ENCODE measurements around the gene TBC1D23. TPM values are rescaled to one million over a fixed set of nuclear protein-coding genes. Genes with fewer than 3 reads are reported as not detected.
"Not testable (repeated sequence)": the region's sequence is repeated elsewhere in the genome, so short reads cannot be mapped to it uniquely, and the experiment has no call there.

Gene TBC1D23
- polyA plus RNA-seq (ENCODE audit: insufficient read length), result 28.1 TPM

DNA sequence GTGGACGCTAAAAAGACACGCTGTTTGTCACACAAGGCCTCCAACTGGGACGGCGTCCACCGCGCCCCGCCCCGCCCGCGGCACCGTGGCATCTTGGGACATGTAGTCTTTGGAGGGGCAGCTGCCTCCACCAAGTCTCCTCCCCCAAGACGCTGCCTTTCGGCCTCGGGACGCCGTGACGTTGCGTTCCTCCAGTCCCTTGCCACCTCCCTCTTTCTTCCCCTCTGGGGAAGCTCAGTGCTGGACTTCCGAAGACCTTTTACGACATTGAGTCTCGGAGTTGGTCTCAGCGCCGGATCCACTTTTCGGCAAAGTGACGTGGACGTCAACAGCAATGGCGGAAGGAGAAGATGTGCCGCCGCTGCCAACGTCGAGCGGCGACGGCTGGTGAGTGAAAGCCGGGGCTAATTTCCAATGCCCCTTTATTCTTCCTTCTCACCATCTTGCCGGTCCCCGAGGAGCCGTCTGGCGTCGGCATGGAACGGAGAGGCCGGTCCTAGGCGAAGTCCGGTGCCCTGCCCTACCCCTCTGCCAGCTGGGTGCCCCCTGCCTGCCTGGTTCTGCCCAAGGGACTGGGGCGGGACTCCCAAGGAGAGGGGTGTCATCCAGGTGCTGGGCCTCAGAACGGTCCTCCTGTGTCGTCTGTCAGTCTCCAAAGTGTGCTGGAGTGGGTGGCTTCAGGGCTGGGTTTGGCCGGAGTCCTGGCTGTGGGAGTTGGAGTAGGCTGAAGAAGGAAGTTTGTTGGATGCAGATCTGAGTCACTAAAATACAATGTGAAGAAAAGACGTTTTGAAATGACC, at the start of gene TBC1D23:
Gene TBC1D23 (plus strand): TSS at position 308 of the 800 bp plus-strand sequence. CDS start 27 bp downstream, at position 335.
- peak; percentile 99 for DNase-seq (ENCODE audit: low read depth)

DNA sequence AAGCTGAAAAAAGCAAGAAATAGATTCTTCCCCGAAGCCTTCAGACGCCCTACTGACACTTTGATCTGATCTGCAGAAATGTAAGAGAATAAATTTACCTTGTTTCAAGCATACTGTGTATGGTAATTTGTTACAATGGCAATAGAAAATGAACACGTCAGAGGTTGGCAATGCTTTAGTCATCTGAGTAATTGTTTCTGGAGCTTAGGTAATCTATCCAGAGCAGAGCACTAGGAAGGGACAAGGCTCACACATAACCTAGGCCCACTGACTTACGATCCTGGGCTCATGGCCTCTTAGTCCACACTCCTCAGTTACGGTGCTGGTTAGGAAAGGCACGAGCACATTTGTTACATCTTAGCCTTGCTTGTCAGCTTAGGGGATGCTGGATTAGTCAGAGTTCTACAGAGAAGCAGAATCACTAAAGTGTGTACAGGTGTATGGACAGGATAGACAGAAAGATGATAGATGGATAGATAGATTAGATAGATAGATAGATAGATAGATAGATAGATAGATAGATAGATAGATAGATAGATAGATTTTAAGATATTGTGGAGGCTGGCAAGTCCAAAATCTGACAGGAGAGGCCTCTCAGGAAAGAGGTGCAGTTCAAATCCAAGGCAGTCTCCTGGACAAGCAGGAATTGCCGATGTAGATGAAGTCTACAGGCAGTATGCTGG, 46.8 kb upstream of the TBC1D23 start:
- DNase-seq (ENCODE audit: low read depth), result no peak

DNA sequence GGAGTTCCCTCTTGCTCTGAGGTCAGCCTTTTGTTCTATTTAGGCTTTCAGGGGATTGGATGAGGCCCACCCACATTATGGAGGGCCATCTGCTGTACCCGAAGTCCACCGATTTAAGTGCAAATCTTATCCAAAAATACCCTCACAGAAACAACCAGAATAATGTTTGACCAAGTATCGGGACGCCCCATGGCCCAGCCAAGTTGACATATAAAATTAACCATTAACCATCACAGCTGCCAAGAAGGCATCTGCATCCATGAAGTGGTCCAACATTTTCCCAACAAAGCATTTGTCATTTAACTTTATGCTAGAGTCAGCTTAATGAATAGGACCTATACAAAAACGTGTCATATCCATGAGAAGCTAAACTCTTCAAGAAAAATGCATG, 46.2 kb upstream of the TBC1D23 start:
- no peak for DNase-seq (ENCODE audit: low read depth)

DNA sequence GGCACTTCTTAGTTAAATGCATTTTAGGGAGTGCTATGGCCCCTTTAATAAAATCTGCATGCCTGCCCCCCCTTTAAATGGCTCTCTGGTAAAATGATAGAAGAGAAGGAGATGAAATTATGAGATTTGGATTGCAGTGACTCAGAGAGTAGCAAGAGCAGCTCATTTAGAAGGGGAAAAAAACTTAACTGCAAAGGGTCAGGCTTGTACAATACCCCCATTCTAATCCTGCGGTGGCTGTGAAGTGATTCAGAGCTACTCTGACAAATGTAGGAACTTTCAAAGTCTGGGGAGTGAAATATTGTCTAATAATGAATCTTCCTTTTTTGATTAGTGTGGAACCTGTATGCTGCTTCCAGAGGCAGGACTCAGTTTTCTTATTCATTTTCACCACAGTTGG, 44.1 kb upstream of the TBC1D23 start:
- no peak for DNase-seq (ENCODE audit: low read depth)

DNA sequence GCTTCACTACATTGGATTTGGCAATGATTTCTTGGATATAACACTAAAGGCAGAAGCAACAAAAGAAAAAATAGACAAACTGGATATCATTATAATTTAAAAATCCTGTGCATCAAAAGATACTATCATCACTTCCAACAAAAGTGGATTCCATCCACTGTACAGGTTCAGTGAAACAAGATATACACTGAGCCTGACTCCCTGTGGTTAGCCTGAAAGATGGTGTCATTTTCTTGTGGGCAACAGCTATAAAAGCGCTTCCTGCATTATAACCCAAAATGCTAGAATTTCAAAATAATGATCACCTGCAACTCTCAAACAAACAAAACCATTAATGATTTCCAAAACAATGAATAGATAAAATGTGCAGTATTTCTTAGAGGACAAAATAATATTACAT, 39.6 kb upstream of the TBC1D23 start:
- no peak for DNase-seq (ENCODE audit: low read depth)

DNA sequence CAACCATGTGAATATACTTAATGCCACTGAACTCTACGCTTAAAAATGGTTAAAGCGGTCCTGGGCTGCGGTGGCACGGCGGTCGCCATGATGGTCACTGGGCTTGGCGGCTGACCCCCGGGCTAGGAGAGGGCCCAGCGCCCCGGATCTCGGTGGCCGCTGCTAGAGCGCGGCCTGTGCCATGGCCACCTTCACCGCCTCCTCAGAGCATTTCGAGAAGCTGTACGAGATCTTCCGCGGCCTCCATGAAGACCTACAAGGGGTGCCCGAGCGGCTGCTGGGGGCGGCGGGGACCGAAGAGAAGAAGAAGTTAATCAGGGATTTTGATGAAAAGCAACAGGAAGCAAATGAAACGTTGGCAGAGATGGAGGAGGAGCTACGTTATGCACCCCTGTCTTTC, 35.6 kb upstream of the TBC1D23 start:
- no peak for DNase-seq (ENCODE audit: low read depth)

DNA sequence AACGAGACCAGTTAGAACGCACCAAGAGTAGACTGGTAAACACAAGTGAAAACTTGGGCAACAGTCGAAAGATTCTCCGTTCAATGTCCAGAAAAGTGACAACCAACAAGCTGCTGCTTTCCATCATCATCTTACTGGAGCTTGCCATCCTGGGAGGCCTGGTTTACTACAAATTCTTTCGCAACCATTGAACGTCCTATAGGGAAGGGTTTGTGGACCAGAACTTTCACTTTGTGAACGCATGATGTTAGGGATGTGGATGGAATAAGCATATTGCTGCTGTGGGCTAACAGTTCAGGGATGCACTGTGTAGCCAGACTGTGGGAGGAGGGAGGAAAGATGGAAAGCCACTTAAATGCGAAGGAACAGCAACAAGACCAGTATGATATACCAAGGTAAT, 34.9 kb upstream of the TBC1D23 start:
- no peak for DNase-seq (ENCODE audit: low read depth)

DNA sequence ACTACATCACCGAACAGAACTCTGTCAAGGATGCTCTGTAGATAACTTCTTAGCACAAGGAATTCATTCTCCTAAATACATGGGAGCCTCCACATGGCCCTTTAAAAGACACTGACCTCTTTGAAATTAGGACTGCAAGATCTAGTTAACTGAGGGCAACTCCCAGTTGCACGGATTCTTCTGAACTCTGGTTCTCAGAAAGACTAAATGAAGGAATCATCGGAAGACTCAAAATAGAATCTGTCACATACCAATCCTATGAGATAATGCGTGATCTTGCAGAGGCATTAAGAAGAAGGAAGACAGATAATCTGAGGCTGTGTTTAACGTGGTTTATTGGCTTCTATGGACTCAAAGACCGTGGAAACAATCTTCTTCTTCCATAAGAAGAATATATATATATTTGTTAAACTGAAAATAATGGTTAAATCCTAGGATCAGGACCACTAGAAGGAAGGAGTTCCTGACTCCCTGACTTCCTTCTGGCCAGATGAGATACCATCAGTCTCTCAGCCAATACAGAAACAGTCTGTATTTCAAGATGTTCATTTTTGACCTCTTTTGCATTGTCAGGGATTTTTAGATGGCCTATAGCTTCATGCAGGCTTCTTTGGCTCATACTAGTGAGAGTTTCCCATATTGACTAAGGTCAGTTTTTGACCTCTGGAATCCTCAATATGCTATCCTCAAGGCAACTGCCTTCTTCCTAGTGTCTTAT, 33.9 kb upstream of the TBC1D23 start:
- no peak for DNase-seq (ENCODE audit: low read depth)

DNA sequence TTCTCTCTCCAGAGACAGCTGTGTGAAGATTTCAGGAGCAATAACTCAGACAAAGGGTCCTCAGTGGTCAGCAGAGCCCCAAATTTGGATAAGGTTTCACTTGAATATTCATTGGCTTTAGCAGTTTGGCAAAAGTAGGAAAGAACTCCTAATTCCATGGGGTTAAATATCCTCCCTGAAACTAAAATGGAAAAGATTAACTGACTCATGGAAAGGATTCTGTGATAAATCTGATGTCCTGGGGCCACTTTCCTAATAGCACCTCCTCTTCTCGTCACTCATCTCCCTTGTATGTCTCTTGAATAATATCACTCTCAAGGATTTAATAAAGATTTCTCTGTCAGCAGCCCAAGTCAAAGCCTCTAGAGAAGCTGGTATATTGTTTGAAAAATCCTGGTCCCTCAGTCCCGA, 33.3 kb upstream of the TBC1D23 start:
- DNase-seq (ENCODE audit: low read depth), result peak; percentile 81

DNA sequence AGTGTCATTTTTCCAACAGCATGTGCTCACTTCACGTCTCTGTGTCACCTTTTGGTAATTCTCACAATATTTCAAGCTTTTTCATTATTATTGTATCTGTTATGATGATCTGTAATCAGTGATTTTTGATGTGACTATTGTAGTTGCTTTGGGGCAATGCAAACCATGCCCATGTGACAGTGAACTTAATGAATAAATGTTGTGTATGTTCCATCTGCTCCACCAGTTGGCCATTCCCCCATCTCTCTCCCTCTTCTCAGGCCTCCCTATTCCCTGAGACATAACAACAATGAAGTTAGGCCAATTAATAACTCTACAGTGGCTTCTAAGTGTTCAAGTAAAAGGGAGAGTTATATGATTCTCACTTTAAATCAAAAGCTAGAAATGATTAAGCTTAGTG, 32.5 kb upstream of the TBC1D23 start:
- no peak for DNase-seq (ENCODE audit: low read depth)

DNA sequence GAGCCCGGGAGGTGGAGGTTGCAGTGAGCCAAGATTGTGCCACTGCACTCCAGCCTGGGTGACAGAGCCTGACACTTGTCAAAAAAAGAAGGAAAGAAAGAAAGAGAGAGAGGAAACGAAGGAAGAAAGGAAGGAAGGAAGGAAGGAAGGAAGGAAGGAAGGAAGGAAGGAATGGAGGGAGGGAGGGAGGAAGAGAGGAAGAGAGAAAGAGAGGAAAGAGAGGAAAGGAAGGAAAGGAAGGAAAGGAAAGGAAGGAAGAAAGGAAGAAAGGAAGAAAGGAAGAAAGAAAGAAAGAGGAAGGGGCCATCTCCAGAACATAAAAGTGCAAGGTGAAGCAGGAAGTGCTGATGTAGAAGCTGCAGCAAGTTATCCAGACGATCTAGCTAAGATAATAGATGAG, 31.6 kb upstream of the TBC1D23 start:
- DNase-seq (ENCODE audit: low read depth), result not testable (repeated sequence)

DNA sequence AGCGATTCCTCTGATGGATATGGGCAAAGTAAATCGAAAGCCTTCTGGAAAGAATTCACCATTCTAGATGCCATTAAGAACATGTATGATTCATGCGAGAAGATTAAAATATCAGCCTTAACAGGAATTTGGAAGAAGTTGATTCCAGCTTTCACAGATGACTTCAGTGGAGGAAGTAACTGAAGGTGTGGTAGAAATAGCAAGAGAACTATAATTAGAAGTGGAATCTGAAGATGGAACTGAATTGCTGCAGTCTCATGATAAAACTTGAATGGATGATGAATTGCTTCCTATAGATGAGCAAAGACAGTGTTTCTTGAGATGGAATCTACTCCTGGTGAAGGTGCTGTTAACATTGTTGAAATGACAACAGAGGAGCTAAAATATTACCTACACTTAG, 30.1 kb upstream of the TBC1D23 start:
- no peak for DNase-seq (ENCODE audit: low read depth)

DNA sequence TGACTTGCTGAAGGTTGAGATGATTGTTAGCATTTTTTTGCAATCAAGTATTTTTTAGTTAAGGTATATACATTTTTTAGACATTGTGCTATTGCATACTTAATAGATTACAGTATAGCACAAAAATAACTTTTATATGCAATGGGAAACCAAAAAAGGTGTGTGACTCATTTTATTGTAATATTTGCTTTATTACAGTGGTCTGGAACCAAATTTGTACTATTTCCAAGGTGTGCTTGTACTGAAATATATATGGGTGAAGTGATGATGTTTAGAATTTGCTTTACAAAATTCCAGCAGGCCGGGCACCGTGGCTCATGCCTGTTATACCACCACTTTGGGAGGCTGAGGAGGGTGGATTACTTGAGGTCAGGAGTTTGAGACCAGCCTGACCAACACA, 29.1 kb upstream of the TBC1D23 start:
- no peak for DNase-seq (ENCODE audit: low read depth)

DNA sequence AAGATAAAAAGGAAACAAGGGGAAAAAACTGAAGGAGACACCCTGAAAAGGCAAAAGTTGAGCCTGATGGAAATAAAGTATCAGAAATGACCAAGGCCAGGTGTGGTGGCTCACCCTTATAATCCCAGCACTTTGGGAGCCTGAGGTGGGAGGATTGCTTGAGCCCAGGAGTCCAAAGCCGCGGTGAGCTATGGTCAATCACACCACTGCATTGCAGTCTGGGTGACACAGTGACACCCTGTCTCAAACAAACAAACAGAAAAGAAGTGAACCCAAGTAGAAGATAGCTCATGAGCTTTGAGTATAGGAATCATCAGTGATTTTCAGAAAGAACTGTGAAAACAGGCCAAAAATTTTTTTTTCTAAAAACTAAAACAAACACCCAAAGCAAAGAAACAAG, 26.4 kb upstream of the TBC1D23 start:
- no peak for DNase-seq (ENCODE audit: low read depth)

DNA sequence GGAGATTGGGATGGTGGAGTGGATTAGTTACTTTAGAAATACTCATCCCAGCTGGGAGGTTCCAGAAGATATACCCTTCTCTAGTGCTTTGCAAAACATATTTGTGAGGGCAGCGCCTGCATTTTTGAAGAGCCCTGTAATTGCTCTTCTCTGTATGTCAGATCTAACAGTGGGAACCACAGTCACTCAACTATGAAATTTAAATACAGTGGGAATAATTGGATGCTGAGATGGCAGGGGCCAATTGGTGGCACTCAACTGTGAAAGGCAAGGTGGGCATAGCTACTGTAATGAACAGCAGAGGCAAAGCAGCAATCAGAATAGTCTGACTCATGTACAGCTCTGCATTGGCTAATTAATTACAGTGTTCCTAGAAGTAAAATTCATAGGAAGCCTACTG, 22.2 kb upstream of the TBC1D23 start:
- DNase-seq (ENCODE audit: low read depth), result no peak

DNA sequence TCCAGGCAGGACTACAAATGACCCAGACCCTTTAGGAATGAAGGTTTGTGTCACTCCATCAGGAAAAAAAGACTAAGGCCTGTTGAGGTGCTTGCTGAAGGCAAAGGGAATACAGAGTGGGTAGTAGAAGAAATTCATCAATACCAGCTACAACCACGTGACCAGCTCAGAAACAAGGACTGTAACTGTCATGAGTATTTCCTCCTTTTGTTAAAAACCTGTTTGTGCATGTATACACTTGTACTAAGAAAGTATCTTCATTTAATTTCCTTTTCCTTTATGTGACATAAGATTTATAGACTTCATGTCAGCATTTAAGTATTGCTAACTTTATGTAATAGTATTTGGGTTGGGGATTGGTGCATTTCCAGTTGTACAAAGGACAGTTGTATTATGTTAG, 18.3 kb upstream of the TBC1D23 start:
- DNase-seq (ENCODE audit: low read depth), result not testable (repeated sequence)

DNA sequence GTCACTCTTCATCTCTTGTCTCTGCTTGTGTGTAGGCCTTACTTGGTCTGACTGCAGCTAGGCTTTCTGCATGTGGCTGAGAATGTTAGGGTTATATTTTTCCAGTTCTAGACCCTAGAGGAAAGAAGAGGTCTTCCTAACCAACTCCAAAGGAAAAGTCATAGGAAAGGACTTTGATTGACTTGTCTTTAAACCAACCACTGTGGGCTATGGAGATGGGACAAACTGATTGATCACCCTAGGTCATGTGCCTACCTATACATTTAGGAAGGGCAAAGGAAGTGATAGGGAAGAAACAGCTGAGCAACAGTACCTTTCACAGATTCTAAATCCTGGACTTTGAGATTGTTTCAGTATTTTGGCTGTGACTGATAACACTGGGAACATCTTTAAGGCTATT, 16.5 kb upstream of the TBC1D23 start:
- DNase-seq (ENCODE audit: low read depth), result no peak

DNA sequence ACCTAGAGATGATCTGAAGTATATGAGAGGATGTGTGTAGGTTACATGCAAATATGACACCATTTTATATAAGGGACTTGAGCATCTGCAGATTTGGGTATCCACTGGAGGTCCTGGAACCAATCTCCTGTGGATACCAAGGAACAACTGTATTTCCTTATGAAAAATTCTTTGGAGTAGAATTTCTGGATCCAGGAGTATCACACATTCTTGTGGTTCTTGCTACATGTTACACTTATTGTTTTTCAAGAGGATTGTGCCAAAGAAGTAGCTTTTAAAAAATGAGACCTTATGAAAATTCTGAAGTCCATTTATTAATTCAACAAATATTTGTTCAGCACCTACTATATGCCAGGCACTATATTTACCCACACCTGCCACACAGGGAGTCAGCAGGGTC, 15.7 kb upstream of the TBC1D23 start:
- no peak for DNase-seq (ENCODE audit: low read depth)

DNA sequence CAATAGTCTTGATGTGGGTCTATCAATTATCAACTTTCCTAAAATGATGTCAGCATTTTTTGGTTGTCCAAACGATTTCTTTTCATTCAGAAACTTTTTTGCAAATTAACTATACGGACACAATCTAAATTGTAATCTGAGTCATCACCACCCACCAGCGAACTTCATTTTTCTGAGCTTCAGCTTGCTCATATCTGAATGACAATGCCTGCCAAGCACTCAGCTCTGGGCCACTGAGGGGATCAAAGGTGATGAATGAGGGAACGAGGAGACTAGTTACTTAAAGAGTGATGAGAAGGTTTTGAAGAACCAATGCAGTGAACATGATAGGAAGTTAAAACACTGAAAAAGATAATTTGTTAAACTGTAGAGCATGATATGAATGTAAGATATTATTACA, 14.9 kb upstream of the TBC1D23 start:
- DNase-seq (ENCODE audit: low read depth), result no peak

DNA sequence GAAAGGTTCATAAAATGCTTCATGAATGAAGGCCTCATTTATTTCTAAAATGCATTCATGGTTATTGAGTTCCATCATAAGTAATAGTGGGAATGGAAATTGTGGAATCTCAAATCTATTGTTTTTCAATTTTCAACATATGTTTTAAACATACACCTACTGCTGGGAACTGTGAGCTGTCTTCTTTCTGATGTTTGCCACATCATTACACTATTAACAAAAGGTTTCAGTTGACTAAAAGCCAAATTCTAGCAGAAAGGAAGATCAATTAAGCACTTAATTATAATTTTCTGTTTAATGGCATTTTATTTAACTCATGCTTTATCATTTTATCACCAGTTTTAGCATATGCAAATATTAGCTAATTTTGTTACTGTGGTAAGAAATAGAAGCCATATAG, 13.8 kb upstream of the TBC1D23 start:
- DNase-seq (ENCODE audit: low read depth), result no peak

DNA sequence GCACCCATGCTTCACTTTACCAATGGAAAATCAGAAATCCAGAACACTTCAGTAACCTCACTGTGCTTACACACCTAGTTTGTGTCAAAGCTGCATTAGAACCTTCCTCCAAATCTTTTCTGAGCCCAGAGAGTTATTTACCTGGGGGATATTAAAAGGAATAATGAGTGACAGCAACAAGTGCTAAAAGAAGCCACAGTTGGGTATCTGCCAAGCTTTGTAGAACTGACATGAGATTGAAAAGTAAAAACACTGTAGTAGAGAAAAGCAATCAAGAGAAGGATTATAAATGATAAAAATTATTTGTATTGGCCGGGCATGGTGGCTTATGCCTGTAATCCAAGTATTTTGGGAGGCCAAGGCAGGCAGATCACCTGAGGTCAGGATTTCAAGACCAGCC, 8.8 kb upstream of the TBC1D23 start:
- no peak for DNase-seq (ENCODE audit: low read depth)

DNA sequence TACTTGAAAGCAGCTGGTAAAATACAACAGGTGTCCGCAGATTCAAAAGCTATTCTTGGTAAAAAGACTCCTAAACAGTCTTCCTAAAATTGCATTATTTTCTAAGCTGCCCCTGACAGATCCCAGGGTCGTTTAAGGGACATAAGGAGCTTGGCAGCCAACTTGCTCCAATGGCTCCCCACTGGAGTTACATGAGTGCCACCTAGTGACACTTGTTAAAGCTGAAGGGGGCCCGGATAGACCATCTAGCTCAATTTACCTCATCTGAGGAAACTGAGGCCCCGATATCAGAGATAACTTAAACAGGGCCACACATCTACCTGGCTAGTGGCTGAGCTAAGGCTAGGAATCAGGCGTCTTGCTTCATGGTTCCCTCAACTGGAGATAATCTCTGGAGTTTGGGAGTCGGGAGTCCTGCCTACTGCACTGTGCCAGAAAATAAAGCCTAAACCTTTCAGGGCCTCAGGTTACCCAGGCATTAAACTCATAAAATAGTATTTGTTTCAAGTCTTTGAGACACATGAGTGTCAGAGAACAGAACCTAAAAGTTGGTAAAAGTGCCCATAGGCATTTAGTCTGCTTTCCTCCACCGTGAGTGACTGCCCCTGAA, 6.5 kb upstream of the TBC1D23 start:
- DNase-seq (ENCODE audit: low read depth), result peak; percentile 56
